NOMO-1 (cell line): ENCODE measurements around the gene TBK1.
"Not testable (repeated sequence)": the region's sequence is repeated elsewhere in the genome, so short reads cannot be mapped to it uniquely, and the experiment has no call there.

Source experiments
- DNase-seq, 2 experiments: peaks; one replicate each; lab custom pipeline; 2025; ENCODE audit not compliant: unreplicated experiment in 2 of 2; lab: John Stamatoyannopoulos, UW

Gene TBK1

DNA sequence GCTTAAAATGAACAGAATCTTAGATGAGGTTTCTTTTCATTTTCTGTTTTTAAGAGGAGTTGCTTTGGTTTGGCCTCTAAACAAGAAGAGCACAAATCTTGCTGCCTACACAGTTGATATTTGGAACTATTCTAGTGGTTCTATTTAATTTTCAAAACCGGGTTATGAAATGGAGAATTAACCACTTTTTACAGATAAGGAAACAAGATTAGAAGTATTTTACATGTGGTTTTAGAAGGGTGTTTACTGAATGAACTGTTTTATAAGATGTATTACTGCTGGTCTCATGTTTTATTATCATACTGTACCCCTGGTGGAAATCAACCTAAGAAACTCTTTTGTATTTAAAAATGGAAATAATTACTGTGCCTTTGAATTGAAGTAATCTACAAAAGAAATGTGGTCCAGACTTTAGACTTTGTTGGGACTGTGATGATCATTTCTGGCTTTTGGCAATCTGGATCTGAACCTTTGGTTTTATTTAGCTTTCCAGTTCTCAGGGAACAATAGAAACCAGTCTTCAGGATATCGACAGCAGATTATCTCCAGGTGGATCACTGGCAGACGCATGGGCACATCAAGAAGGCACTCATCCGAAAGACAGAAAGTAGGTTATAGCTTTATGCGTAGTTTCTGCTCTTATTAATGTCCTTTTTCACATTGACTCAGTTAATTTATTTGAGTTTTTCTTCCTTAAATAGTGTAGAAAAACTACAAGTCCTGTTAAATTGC lies 43.2 kb downstream of the TBK1 start:
- DNase-seq = no peak

DNA sequence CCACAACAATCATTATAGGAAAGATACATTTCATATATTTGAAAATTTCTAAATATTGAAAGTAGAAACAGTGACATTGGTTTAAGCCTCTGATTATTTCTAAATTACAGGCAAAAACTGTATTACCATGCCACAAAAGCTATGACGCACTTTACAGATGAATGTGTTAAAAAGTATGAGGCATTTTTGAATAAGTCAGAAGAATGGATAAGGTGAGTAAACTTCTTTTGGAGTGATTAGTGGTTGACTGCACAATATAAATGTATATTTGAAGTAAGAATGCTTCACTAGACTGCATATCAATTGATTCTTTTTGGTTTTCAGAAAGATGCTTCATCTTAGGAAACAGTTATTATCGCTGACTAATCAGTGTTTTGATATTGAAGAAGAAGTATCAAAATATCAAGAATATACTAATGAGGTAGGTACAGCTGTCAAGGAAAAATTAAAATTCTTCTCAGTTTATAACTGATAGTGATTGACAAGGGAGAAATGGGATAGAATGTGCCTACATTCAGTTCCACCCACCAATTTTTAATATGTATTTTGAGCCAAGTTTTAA lies 45.0 kb downstream of the TBK1 start:
- no peak for DNase-seq

DNA sequence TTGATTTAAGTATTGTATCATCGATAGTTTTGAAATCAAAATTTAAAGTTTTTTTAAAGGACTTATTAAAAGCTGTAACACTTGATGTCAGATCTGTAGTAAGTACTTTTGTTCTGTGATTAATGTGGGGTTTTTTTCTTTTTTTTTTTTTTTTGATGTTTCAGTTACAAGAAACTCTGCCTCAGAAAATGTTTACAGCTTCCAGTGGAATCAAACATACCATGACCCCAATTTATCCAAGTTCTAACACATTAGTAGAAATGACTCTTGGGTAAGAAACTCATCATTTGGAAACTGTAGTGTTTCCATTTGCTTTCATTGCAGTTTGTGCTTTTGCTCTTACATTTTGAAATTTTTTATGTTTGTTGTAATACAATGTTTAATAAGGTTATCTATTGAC lies 45.6 kb downstream of the TBK1 start:
- no peak for DNase-seq

DNA sequence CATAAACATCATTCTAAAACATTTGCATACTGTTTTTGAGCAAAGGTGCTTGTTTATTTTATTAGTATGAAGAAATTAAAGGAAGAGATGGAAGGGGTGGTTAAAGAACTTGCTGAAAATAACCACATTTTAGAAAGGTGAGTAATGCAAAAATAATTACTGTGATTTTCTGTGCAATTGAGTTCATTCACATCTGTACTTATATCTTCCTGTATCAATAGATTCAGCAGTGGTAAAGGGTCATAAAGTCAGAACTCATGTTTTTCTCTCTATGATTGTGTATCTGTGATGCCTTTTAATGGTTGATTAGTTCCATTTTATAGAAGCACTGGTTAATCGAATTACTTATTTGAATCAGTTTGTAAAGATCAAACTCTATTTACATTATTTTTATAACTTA lies 46.0 kb downstream of the TBK1 start:
- no peak for DNase-seq

DNA sequence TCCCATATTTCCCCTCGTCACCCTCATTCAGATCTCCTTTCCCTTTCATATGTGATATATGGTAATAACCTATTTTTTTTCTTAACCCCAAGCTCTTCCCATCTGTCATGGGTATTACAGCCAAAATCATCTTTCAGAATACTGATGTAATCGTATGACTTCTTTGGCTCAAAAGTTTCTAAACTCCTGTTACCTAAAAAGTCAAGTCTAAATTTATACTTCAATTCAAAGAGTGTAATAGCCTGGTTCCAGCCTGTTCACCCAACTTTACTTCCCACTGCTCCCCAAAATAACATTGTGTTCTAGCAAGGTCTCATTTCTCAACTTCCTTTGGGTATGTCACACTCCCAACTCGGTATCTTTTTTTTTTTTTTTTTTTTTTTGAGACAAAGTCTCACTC lies 48.5 kb downstream of the TBK1 start:
- peak; percentile 88 to 89 for DNase-seq

DNA sequence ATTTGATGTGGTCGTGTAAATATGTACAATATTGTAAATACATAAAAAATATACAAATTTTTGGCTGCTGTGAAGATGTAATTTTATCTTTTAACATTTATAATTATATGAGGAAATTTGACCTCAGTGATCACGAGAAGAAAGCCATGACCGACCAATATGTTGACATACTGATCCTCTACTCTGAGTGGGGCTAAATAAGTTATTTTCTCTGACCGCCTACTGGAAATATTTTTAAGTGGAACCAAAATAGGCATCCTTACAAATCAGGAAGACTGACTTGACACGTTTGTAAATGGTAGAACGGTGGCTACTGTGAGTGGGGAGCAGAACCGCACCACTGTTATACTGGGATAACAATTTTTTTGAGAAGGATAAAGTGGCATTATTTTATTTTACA lies 49.6 kb downstream of the TBK1 start:
- DNase-seq = no peak

DNA sequence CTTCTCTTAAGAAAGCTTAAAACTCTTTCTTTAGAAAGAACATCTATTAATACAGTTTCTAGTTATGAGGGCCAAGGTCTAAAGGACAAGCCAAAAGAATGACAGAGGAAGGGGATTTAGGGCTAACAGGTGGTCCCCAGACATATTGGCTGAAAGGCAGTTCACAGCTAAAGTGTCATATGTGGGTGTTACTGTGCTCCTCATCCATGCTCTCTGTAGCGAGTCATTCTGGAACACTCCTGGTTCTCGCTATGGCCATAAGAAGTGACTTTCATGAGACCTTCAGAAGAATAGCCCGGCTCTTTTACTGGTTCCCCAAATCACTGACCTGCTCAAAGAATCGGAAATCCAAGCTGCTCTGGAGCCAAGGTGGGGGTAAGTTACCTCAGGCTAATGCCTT lies 55.0 kb downstream of the TBK1 start:
- no peak for DNase-seq

DNA sequence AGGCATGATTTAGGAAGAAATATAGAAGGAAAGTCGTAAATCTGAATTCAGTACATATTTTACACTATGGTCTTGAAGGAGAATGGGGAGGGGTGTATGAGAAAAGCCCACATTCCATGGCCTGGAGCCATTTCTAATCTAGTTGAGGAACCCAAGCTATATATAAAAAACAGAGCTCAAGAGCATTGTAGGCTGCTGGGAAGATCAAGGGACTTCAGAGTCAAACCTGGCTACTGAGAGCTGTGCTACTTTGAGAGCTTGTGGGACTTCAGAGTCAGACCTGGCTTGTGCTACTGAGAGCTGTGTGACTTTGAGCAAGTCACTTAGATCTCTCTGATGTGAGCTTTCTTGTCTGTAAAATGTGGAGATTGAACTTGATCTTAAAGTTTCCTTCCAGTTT lies 58.7 kb downstream of the TBK1 start:
- DNase-seq = no peak

DNA sequence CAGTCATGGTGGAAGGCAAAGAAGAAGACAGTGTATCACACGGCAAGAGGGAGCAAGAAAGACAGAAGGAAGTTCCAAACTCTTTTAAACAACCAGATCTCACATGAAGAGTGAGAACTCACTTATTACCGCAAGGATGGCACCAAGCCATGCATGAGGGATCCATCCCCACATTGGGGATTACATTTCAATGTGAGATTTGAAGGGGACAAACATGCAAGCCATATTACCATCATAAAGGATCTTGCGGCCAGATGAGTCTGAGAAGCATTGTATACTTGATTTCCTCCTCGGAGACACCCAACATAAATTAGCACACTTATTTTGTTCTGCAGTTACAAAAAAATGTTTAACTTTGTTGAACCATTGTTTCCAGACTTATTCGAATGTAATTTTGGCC lies 66.5 kb downstream of the TBK1 start:
- no peak for DNase-seq

DNA sequence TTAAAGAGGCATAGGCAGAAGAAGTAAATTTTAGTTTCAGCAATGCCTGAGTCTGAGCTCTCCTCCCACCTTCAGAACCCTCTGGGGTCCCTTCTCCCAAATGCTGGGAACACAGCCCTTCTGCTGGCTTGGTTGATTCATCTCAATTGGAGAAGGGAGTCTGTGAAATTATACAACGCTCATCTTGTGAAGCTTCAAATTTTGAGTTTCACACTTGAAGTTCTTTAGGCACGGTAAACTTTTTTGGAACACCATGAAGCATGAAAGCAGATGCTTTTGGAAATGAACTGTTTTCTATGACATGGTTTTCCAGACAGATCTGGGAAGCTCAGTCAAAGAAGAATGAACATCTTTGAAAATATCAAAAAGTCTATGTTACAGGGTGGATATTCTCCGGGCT lies 69.9 kb downstream of the TBK1 start:
- DNase-seq = no peak

DNA sequence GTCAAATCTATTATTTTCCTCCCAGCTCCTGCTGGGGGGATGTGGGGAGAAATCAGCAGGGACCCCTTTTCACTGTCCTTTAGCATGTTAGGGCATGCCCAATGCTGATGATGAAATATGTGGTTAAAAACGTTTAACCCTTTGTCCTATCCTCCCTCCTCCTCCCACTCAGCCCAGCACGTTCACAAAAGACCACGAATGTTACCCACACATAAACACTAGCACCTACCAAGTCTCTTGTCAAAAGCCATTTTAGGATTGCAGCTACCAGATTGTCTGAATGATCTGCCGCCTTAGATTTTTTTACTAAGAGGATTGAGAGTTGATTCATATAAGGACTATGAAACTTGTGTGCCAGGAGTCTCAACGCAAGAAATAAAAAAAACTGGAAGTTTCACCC lies 70.4 kb downstream of the TBK1 start:
- peak; percentile 53 to 56 for DNase-seq

DNA sequence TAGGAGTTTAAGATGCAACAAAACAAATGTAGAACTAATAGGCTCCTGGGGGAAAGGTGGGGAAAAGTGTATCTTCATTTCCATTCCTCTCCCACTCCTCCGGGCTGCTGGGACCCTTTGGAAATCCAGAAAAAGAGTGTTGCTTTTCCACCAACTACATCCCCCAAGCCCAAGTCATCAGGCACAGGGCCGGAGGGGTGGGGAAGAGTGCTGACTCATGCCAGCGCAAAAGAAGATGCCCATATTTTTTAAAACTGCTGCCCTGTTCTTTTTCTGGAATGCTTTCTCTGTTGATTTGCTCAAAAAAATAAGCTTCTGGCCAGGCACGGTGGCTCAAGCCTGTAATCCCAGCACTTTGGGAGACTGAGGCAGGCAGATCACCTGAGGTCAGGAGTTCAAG lies 70.9 kb downstream of the TBK1 start:
- no peak for DNase-seq

DNA sequence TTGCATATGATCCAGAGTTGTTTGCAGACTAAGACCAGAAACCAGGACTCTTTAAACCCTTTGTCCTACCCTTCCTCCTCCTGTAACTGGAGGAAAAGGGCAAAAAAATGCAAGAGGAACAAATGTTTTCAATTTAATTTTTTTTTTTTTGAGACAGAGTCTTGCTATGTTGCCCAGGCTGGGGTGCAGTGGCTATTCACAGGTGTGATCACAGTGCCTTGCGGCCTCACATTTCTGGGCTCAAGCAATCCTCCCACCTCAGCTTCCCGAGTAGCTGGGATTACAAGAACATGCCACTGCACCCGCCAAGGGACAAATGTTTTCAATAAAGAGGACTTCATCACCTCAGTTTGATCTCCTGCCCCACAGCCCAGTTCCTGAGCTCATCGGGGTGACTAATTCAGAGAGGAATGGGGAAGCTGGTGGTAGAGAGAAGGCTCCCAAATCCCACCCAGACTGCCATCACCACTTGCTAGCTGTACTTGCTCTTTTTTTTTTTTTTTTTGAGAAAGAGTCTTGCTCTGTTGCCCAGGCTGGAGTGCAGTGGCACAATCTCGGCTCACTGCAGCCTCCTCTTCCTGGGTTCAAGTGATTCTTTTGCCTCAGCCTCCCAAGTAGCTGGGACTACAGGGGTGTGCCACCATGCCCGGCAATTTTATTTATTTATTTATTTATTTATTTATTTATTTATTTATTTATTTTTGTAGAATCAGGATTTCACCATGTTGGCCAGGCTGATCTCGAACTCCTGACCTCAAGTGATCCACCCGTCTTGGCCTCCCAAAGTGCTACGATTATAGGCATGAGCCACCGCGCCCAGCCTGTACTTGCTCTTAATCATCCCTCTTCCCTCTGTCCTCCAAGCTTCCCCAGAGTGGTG lies 71.9 kb downstream of the TBK1 start:
- DNase-seq = not testable (repeated sequence)

DNA sequence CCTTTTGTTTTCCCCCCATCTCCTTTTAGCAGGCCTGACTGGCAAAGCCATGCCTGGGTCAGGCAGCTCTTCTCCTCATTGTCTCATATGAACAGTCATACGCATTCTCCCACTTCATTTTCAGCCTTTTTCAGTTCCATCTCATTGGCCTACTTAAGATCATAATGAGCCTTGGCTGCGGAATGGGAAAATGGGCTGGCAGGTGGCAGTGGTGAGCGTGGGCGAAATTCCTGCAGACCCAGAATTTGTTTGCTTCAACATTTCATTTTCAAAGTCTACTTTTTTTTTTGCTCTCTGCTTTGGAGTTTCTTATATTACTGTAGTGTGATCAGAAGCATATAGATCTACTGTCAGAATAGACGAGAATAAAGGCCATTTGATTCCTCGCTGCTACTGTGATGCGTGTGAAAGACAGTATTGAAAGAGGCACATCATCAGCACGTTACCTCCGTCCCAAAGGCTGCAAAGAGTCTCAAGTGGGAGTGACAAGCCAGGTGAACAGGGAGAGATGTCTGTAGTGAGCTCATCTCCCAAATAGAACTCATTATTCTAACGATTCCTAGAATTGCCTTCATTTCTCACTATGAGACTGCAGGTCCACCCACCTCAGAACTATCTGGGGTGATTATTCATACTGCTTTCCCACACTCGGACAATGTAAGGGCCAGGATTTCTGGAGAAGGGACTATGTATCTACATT lies 73.7 kb downstream of the TBK1 start:
- no peak for DNase-seq

DNA sequence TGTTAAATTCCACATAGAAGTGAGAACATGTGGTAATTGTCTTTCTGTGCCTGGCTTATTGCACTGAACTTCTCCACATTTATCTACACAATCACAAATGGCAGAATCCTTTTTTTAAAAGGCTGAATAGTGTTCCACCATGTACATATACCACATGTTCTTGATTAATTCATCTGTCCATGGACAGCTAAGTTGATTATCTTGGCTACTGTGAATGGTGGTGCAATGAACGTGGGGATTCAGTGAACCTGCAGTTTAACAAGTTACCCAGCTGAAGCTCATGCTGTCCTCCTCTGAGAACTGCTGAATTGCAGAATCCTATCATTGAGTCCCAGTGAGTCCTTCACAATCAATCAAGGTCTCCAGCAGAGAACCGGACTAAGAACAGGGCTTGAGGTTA lies 74.9 kb downstream of the TBK1 start:
- no peak for DNase-seq

DNA sequence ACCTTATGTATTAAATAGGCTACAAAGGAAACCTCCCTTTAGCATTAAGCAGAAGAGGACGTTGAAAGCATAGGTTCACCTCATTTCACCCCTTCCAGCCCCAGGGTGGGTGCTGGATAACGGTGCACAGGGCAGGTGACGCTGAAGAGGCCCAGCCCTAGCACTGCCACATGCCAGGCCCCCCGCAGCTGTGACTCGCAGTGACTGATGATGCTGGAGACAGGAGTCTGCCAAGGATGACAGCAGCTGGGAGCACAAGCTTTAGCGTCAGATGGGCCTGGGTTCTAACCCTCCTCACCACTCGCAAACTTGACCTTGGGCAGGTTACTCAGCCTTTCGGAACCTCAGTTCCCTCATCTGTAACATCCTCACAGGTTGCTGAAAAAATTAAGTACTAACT lies 76.7 kb downstream of the TBK1 start:
- no peak for DNase-seq

DNA sequence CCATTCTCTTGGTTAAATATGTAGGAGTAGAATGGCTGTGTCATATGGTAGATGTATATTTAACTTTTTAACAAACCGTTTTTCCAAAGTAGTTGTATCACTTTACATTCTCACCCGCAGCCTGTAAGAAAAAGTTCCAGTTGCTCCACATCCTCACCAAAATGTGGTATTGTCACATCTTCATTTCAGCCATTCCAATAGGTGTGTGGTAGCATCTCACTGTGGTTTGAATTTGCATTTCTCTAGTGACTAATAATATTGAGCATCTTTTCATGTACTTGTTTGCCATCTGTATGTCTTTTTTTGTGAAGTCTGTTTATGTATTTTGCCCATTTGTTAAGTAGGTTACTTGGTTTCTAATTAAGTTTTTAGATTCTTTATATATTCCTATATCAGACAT lies 78.6 kb downstream of the TBK1 start:
- no peak for DNase-seq

DNA sequence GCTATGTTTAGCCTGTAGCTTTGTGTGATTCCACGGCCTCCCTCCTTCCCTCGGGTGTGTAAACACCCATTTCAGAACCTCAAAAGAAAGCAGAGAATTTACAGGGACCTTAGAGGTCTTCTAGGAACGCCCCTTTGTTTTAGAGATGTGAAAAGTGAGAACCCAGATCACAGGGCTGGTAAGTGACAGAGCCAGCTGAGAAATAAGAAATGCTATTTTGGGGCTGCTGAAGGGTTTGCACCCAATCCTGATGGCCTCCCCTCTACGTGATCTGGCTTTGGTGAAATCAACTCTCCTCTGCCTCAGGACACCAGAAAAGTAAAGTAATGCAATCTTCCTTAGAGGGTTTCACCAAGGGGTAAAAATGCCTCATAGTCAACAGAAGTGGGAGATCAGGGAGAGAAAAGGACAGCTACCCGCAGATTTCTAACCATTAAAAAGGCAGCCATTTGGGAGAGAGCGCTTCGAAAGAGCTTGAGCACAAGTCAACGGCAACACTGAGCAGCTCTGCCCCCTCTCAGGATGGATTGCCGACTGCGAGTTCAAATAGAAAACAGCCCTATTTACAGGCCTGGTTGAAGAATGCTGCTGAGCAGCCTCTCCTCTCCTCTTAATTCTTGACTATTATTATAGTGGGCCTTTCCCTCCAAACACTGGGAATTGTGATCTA lies 79.9 kb downstream of the TBK1 start:
- DNase-seq = no peak

DNA sequence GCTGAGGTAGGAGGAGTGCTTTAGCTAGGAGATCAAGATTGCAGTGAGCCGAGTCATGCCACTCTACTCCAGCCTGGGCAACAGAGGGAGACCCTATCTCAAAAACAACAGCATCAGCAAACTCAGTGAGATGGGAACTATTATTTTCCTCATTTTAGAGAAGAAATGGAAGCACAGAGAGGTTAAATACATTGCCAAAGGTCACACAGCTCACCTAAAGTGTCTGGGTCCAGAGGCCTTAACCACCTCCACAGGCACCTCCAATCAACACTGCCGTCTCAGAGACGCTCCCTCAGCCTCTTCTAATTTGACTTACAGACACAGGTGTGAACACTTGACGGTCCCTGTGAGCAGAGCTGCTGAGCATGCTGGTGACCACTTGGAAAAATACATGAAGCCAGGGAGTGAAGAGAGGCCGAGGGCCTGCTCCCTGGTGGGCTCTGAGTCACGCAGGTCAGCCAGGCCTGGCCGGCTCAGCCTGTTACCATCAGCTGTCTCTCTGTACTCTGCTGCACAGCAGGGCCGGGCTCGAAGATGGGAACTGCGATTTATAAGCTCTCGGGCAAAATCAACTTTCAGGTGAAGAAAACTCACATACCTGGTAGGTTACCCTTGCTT lies 80.9 kb downstream of the TBK1 start:
- no peak for DNase-seq

DNA sequence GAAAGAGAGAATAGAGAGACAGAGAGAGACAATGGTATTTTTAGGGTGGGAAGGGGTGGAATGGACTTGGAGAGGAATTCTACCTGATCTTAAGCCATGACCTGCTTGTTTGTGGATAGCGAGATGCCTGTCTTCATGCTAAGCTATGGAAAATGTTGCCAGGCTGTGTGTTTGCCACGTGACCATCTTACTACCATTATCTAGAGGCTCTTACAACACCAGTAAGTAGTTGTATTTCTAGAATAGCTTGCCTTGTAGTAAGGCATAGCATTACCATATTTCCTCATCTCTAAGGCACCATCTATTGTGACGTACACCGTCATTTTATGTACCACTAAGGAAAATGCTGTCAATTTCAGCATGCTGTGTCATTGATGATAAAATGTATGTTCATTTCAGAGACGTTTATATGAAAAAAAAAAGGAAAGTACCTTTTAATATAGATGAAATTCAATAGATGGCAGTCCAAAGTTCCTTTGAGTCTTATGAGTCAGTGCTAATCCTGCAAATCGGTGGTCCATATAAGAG lies 82.8 kb downstream of the TBK1 start:
- no peak for DNase-seq
